ENCODE measurements around the gene AMOTL1.

Gene AMOTL1

GRCh38 chr11:94870422-94870821 lies 102.3 kb downstream of the AMOTL1 start:
- no peak for TF ChIP-seq ARNT (IDR thresholded peaks at IDR 0.05)
- no peak for TF ChIP-seq FOXK2 (IDR thresholded peaks at IDR 0.05)
- no peak for TF ChIP-seq SUZ12 (IDR thresholded peaks at IDR 0.05)
- no peak for TF ChIP-seq L3MBTL2 (conservative IDR thresholded peaks at IDR 0.05)
- TF ChIP-seq FOXM1 (IDR thresholded peaks at IDR 0.05; ENCODE audit: borderline replicate concordance): no peak
- no peak for TF ChIP-seq ELF4 (IDR thresholded peaks at IDR 0.05)
- no peak for TF ChIP-seq BHLHE40 (IDR thresholded peaks at IDR 0.05; ENCODE audit: borderline replicate concordance)
- TF ChIP-seq, protein P1, sequence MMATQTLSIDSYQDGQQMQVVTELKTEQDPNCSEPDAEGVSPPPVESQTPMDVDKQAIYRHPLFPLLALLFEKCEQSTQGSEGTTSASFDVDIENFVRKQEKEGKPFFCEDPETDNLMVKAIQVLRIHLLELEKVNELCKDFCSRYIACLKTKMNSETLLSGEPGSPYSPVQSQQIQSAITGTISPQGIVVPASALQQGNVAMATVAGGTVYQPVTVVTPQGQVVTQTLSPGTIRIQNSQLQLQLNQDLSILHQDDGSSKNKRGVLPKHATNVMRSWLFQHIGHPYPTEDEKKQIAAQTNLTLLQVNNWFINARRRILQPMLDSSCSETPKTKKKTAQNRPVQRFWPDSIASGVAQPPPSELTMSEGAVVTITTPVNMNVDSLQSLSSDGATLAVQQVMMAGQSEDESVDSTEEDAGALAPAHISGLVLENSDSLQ (IDR thresholded peaks at IDR 0.05): no peak
- TF ChIP-seq FOXA1 (IDR thresholded peaks at IDR 0.05): no peak
- CTCF ChIA-PET: no interaction called here
- POLR2A ChIA-PET: no interaction called here
- DNase-seq (ENCODE audit: extremely low spot score): no peak

DNA sequence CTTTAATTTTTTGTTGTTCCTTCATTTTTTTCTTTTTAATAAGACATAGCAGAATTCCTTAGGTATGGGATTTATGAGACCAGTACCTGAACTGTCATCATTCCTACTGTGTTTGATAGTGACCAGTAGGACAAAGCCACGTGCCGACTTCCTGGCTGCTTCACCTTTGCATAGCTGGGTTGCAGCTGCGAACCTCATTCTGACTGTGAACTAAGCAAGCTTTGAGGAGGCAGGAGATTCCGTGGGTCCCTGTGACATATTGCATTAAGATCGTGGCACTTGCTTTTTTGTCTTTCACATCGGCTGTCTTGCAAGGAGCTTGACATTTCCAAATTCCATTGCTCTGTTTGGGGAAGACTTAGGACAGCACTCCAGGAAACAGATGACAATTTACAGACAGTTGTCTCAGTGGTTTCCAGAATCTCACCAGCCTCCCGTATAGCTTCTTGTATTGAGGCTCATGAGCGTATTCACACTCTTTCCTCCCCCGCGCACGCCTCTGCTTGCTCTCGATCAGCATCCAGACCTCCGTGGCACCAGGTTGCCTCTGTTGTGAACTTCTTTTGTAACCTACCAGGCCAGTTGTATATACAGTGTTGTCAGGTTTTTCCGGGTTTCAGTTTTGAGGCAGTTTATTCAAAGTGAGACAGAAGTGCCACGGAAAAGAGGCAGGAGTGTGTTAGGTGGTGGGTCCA lies 103.5 kb downstream of the AMOTL1 start:
- CTCF ChIA-PET: no interaction called here
- POLR2A ChIA-PET: no interaction called here
- DNase-seq (ENCODE audit: extremely low spot score): no peak
- no peak for TF ChIP-seq ELF4 (IDR thresholded peaks at IDR 0.05)
- no peak for TF ChIP-seq FOXM1 (IDR thresholded peaks at IDR 0.05; ENCODE audit: borderline replicate concordance)
- TF ChIP-seq ARNT (IDR thresholded peaks at IDR 0.05): no peak
- no peak for TF ChIP-seq ZNF384 (IDR thresholded peaks at IDR 0.05)

- POLR2A ChIA-PET: interaction anchor here (0.8 kb wide), 1 partner anchor 106 kb away, joined by 3 read pairs; the partner anchor contains the start of gene AMOTL1
- no peak for TF ChIP-seq FOXK2 (IDR thresholded peaks at IDR 0.05)
- TF ChIP-seq SP1 (IDR thresholded peaks at IDR 0.05): no peak
- TF ChIP-seq LEF1 (IDR thresholded peaks at IDR 0.05; ENCODE audit: borderline replicate concordance): no peak
- no peak for TF ChIP-seq BHLHE40 (IDR thresholded peaks at IDR 0.05; ENCODE audit: borderline replicate concordance)
- TF ChIP-seq SUZ12 (IDR thresholded peaks at IDR 0.05): no peak
- TF ChIP-seq FOXA1 (IDR thresholded peaks at IDR 0.05): no peak
- no peak for TF ChIP-seq NFRKB (IDR thresholded peaks at IDR 0.05)
- TF ChIP-seq, protein P1 (IDR thresholded peaks at IDR 0.05): no peak
- TF ChIP-seq HDGF (IDR thresholded peaks at IDR 0.05; ENCODE audit: borderline replicate concordance): no peak
- no peak for TF ChIP-seq FOXM1 (IDR thresholded peaks at IDR 0.05; ENCODE audit: borderline replicate concordance)
- no peak for TF ChIP-seq TARDBP (IDR thresholded peaks at IDR 0.05)
- TF ChIP-seq CTBP1 (IDR thresholded peaks at IDR 0.05; ENCODE audit: borderline replicate concordance): no peak
- no peak for TF ChIP-seq ARNT (IDR thresholded peaks at IDR 0.05)
- TF ChIP-seq ELF4 (IDR thresholded peaks at IDR 0.05): no peak
- TF ChIP-seq ZNF384 (IDR thresholded peaks at IDR 0.05): no peak
- TF ChIP-seq L3MBTL2 (conservative IDR thresholded peaks at IDR 0.05): no peak
- CTCF ChIA-PET: no interaction called here
- DNase-seq (ENCODE audit: extremely low spot score): no peak
These were observed 105.9 kb downstream of the AMOTL1 start for GRCh38 chr11:94873916-94874540.

DNA sequence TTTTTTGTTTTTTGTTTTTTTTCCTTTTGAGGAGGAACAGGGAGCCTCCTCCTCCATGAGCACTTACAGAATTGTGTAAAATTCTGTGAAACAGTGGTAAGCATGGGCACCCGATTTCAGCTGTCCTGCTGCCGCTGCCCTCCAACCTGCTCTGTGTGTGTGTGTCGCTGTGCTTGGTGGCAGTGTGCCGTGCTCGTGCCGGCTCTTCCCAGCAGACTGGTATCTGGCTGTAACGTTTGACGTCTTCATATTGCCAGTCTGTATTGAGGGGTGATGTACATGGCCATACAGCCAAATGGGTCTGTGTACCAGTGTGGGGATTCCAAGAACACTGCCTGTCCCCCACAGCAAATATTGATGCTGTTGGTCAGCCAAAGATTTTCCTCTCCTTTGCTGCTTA lies 108.1 kb downstream of the AMOTL1 start:
- ChIA-PET CTCF (interaction anchor here (0.9 kb wide), 1 partner anchor 20 kb away, joined by 3 read pairs; no protein-coding TSS in a partner anchor), POLR2A (no interaction called here)
- TF ChIP-seq LEF1 (IDR thresholded peaks at IDR 0.05; ENCODE audit: borderline replicate concordance) (no peak), BHLHE40 (IDR thresholded peaks at IDR 0.05; ENCODE audit: borderline replicate concordance) (no peak), HDGF (IDR thresholded peaks at IDR 0.05; ENCODE audit: borderline replicate concordance) (no peak), SUZ12 (IDR thresholded peaks at IDR 0.05) (no peak)
- TF ChIP-seq, protein P1 (IDR thresholded peaks at IDR 0.05): no peak

DNA sequence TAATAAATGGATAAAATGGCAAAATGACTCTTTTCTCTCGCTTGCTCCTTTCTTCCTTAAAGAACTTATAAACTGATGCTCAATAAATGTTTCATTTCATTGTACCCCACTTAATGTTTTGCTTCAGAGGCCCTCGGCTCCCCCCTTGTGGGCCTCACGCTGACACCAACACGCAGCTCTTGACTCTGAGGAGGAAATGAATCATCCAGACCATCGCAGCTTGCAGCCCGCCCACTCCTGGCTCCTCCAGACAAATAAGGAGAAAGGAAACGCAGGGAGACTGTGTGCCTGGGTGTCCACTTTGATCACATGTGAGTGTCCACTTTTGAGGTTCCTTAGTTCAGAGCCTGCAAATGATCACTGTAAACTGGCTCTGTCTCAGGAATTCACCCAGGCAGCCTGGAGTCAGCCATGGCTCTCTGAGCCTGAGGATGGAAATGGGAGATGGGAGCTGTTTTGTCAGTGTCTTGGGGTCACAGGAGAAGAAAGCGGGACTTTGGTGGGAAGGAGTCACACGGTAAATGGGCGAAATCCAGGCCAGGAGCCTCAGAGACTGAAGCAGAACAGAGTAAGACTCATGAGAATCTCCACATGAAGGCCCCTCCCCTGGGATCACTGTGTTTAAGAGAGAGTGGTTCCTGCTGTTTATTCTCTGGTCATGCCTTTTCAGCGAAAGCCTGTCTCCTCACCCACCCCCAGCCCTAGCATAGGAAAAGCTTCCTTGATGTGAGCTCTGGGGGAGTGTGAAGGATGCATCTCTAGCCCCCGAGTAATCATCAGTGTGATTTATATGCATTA lies 108.7 kb downstream of the AMOTL1 start:
- POLR2A ChIA-PET: no interaction called here
- no peak for DNase-seq (ENCODE audit: extremely low spot score)
- CTCF ChIA-PET: interaction anchor here (0.9 kb wide), 1 partner anchor 19 kb away, joined by 3 read pairs; no protein-coding TSS in a partner anchor
- TF ChIP-seq FOXK2 (IDR thresholded peaks at IDR 0.05) (no peak), LEF1 (IDR thresholded peaks at IDR 0.05; ENCODE audit: borderline replicate concordance) (no peak), NFRKB (IDR thresholded peaks at IDR 0.05) (no peak), ZNF384 (IDR thresholded peaks at IDR 0.05) (no peak), CTBP1 (IDR thresholded peaks at IDR 0.05; ENCODE audit: borderline replicate concordance) (no peak), ELF4 (IDR thresholded peaks at IDR 0.05) (no peak), TARDBP (IDR thresholded peaks at IDR 0.05) (no peak), FOXM1 (IDR thresholded peaks at IDR 0.05; ENCODE audit: borderline replicate concordance) (no peak), SUZ12 (IDR thresholded peaks at IDR 0.05) (no peak), BHLHE40 (IDR thresholded peaks at IDR 0.05; ENCODE audit: borderline replicate concordance) (no peak), HDGF (IDR thresholded peaks at IDR 0.05; ENCODE audit: borderline replicate concordance) (no peak), ARNT (IDR thresholded peaks at IDR 0.05) (no peak), SP1 (IDR thresholded peaks at IDR 0.05) (no peak), L3MBTL2 (conservative IDR thresholded peaks at IDR 0.05) (no peak), FOXA1 (IDR thresholded peaks at IDR 0.05) (no peak)
- TF ChIP-seq, protein P1 (IDR thresholded peaks at IDR 0.05): no peak

More for the DNA sequence above, 108.1 kb downstream of the AMOTL1 start:
- no peak for DNase-seq (ENCODE audit: extremely low spot score)
